Neural progenitor cell (in vitro differentiated cells): ENCODE results near the gene KRTAP10-5.

Experiments
- CTCF ChIP-seq: fragments of 200-600 bp; sonication (generic); IDR thresholded peaks from 2 replicates; pipeline ENCODE4 v1.5.1; 2017; ENCODE audit warnings: antibody characterized with exemption, mild to moderate bottlenecking
- EZH2 ChIP-seq: fragments of 200-600 bp; sonication (generic); IDR thresholded peaks from 2 replicates; pipeline ENCODE4 v1.6.1; 2017; ENCODE audit warnings: antibody characterized with exemption, mild to moderate bottlenecking, moderate library complexity

GRCh38 chr21:44530903-44531605, 49.4 kb downstream of the KRTAP10-5 start:
- TF ChIP-seq CTCF (no peak), EZH2 (no peak)
